H1 (cell line): ENCODE results near the gene ACSF3. TPM values are rescaled to one million over a fixed set of nuclear protein-coding genes. Genes with fewer than 3 reads are reported as not detected.

ENCODE experiments used
- CHD7 ChIP-seq: fragments of 300-600 bp; sonication (generic); IDR thresholded peaks from 2 replicates; pipeline ENCODE4 v1.7.1; 2012; ENCODE audit warnings: low read length, moderate library complexity, mild to moderate bottlenecking, inconsistent platforms; ENCODE audit not compliant: insufficient replicate concordance
- polyA plus RNA-seq, 7 experiments: library from polyadenylated mRNA; depleted of rRNA in 3 of 7; stranded (reverse) in 5 of 7; unstranded in 2 of 7; fragments of >200 nt in 5 of 7; fragments of 200-250 nt in 2 of 7; gene quantifications; 1 replicate in 5 of 7; 2 replicates in 1 of 7; 4 replicates in 1 of 7; pipeline versions ENCODE4 v1.2.1 to v1.2.3, GENCODE V29; 2011 to 2013; ENCODE audit warnings: missing spikeins in 2 of 7, mixed read lengths in 2 of 7
- total RNA-seq: library from RNA; stranded (reverse); fragmentation: NEBNext Ultra II Directional; extraction: Animal tissue kit (Norgen Biotek cat#: 25700); gene quantifications from 2 replicates; pipeline ENCODE4 v1.2.1, GENCODE V29; 2021
- TF ChIP-seq, protein P1 (sequence below): IDR thresholded peaks from 2 replicates; pipeline ENCODE4 v1.6.1; 2011; ENCODE audit warnings: low read length, improper control_type of control experiment
- TF ChIP-seq, protein P2 (sequence below), 3 experiments: IDR thresholded peaks; 1 replicate in 2 of 3; 2 replicates in 1 of 3; pipeline versions ENCODE4 v1.5.1 to v1.6.1; 2011; ENCODE audit warnings: low read length in 3 of 3, mild to moderate bottlenecking in 3 of 3, inconsistent platforms in 2 of 3, low read depth in 1 of 3, moderate library complexity in 1 of 3; ENCODE audit not compliant: insufficient read depth in 1 of 3; ENCODE audit errors: control extremely low read depth in 1 of 3

The ACSF3 gene
- total and polyA plus RNA-seq, 2 of the 8 experiments (the other 6 are each of a cell fraction or from before 2014, with no cell fraction given): 15.6 to 22.9 TPM

- TF ChIP-seq CHD7: no peak
- TF ChIP-seq, protein P1, sequence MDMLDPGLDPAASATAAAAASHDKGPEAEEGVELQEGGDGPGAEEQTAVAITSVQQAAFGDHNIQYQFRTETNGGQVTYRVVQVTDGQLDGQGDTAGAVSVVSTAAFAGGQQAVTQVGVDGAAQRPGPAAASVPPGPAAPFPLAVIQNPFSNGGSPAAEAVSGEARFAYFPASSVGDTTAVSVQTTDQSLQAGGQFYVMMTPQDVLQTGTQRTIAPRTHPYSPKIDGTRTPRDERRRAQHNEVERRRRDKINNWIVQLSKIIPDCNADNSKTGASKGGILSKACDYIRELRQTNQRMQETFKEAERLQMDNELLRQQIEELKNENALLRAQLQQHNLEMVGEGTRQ: no peak
- TF ChIP-seq, protein P2, sequence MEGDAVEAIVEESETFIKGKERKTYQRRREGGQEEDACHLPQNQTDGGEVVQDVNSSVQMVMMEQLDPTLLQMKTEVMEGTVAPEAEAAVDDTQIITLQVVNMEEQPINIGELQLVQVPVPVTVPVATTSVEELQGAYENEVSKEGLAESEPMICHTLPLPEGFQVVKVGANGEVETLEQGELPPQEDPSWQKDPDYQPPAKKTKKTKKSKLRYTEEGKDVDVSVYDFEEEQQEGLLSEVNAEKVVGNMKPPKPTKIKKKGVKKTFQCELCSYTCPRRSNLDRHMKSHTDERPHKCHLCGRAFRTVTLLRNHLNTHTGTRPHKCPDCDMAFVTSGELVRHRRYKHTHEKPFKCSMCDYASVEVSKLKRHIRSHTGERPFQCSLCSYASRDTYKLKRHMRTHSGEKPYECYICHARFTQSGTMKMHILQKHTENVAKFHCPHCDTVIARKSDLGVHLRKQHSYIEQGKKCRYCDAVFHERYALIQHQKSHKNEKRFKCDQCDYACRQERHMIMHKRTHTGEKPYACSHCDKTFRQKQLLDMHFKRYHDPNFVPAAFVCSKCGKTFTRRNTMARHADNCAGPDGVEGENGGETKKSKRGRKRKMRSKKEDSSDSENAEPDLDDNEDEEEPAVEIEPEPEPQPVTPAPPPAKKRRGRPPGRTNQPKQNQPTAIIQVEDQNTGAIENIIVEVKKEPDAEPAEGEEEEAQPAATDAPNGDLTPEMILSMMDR (IDR thresholded peaks at IDR 0.05; ENCODE audit: control extremely low read depth in 1 of 3, insufficient read depth in 1 of 3, low read depth in 1 of 3, low read length in 3 of 3): peak in 1 of 3 experiments; percentile 16; a peak in 1 of 4 replicates
Measured at GRCh38 chr16:89089120-89089519, 4.5 kb upstream of the ACSF3 start (continued).
